NB4 (cell line): ENCODE measurements around the gene AUP1.
A peak's percentile ranks its signal among the peaks of the same experiment; 100 is the strongest.

ENCODE experiments used
- DNase-seq: peaks from one replicate; pipeline ENCODE4 v3.0.0; 2010; ENCODE audit warnings: low read depth
- H3K4me3 ChIP-seq: one replicate; pipeline ENCODE4 v1.5.1; 2011; ENCODE audit warnings: mild to moderate bottlenecking, low read depth, low read length, moderate library complexity
- CTCF ChIP-seq: IDR thresholded peaks from one replicate; pipeline ENCODE4 v1.5.1; 2012; ENCODE audit warnings: low read depth, low read length
- MAX ChIP-seq: IDR thresholded peaks from 2 replicates; pipeline ENCODE4 v1.6.1; 2011; ENCODE audit warnings: low read depth, low read length
- MYC ChIP-seq: IDR thresholded peaks from 2 replicates; pipeline ENCODE4 v1.6.1; 2011; ENCODE audit warnings: low read depth, low read length
- POLR2A ChIP-seq: IDR thresholded peaks from 2 replicates; pipeline ENCODE4 v1.6.1; 2011; ENCODE audit warnings: mild to moderate bottlenecking; ENCODE audit not compliant: insufficient read length; ENCODE audit errors: extremely low read depth

AUP1 gene

DNA sequence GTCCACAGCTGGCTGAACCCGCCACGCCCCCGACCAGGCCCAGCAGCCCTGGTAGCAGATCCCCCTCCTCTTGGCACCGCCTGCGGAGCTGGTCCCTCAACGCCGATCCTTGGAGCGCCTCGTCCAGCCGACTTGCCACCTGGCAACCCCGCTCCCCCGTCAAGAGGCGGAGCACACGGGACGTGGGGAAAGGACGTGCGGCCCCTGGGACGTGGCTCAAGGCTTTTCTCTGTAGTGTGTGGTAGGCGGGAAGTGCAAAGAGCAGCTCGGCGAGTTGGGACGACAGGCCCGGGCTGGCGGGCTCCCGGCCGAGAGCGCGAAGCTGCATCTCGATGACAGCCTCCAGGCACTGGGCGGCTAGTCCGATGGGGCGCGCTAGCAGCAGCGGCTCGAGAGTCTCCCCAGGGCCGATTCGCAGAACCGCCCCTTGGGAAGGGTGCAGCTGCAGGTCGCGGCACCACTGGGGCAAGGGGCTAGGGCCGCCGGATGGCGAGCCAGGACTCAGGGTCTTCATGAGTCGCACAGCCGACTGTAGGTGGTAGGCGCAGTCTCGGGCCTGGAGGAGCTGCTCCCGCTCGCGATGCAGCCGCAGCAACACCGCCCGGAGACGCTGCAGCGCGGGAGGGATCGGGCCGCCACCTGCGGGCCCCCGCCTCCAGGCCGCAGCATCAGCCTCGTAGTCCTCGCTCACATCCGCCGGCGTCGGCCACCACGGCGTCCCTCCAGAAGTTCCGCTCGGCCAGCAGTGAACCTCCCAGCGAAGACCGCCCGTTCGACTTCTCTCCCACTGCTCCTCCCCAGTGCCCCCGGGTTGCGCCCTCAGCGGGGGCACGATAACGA lies 47.3 kb downstream of the AUP1 start:
- TF ChIP-seq POLR2A (no peak), CTCF (no peak), MYC (no peak), MAX (no peak)
- peak; percentile 86 for DNase-seq
- H3K4me3 ChIP-seq, result peak overlapping the region; percentile 84

DNA sequence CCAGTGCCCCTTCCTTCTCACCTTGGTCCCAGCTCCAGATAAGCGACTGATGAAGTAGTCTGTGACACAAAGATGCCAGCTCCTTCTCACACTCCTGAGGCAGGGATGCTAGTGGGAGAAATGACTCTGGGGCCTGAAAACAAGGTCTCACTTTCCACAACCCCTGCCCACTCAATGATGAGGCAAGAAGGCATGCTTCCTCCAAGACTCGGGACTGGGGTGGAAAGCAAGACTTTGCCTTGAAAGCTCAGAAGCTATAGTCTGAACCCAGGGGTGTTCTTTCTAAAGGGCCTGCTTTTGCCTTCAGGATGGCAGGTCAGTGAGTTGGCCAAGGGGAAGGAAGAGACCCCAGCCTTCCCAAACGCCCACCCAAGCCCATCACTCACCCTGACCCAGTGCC lies 48.1 kb downstream of the AUP1 start:
- TF ChIP-seq CTCF, result no peak
- no peak for TF ChIP-seq MAX
- TF ChIP-seq MYC, result no peak
- no peak for TF ChIP-seq POLR2A
- peak overlapping the region; percentile 84 for H3K4me3 ChIP-seq
- DNase-seq, result no peak
